K562 (cell line): ENCODE measurements around the gene POFUT2. TPM values are rescaled to one million over a fixed set of nuclear protein-coding genes. Genes with fewer than 3 reads are reported as not detected.
A peak's percentile ranks its signal among the peaks of the same experiment; 100 is the strongest.

Experiments
- ATF3 ChIP-seq, 2 experiments: fragments of 450-650 bp in 1 of 2; sonication (generic) in 1 of 2; formaldehyde crosslinking in 1 of 2; IDR thresholded peaks in 1 of 2; conservative IDR thresholded peaks in 1 of 2; 2 replicates each; pipeline versions ENCODE4 v1.6.1 to v1.8.1; 2016 to 2023; ENCODE audit warnings: mild to moderate bottlenecking in 2 of 2, moderate library complexity in 2 of 2, inconsistent platforms in 1 of 2, missing genetic modification reagents in 1 of 2
- DMBX1 ChIP-seq: fragments of 250-450 bp; sonication (Bioruptor Pico); IDR thresholded peaks from 2 replicates; pipeline ENCODE4 v1.8.0; 2022; ENCODE audit warnings: inconsistent platforms, mild to moderate bottlenecking, moderate library complexity, borderline replicate concordance
- E2F6 ChIP-seq, 2 experiments: IDR thresholded peaks; 2 replicates each; pipeline ENCODE4 v1.6.1; 2011; ENCODE audit warnings: borderline replicate concordance in 1 of 2, control low read depth in 1 of 2, low read depth in 1 of 2, low read length in 1 of 2, mild to moderate bottlenecking in 1 of 2, mixed read lengths in 1 of 2, moderate library complexity in 1 of 2; ENCODE audit not compliant: insufficient read depth in 1 of 2, insufficient read length in 1 of 2, poor library complexity in 1 of 2, severe bottlenecking in 1 of 2; ENCODE audit errors: extremely low read depth in 1 of 2
- HDAC6 ChIP-seq: IDR thresholded peaks from 2 replicates; pipeline ENCODE4 v1.6.1; 2012; ENCODE audit warnings: low read depth, mild to moderate bottlenecking, control low read depth, inconsistent platforms, low read length, moderate library complexity
- L3MBTL2 ChIP-seq: fragments of 450-650 bp; IDR thresholded peaks from 2 replicates; pipeline ENCODE4 v1.6.1; 2016; ENCODE audit warnings: mild to moderate bottlenecking, moderate library complexity
- MECOM ChIP-seq: fragments of 250-450 bp; sonication (Bioruptor Pico); IDR thresholded peaks from 2 replicates; pipeline ENCODE4 v1.8.0; 2022; ENCODE audit warnings: inconsistent platforms
- NR4A1 ChIP-seq, 2 experiments: fragments of 250-450 bp in 1 of 2; fragments of 450-650 bp in 1 of 2; sonication (Bioruptor Pico) in 1 of 2; IDR thresholded peaks; 2 replicates each; pipeline versions ENCODE4 v1.4.0 to v1.6.1; 2016 to 2020; ENCODE audit warnings: mild to moderate bottlenecking in 2 of 2, missing compliant biosample characterization in 1 of 2, missing genetic modification characterization in 1 of 2, moderate library complexity in 1 of 2
- PHF8 ChIP-seq: fragments of 200-600 bp; sonication (generic); IDR thresholded peaks from 2 replicates; pipeline ENCODE4 v1.6.1; 2012; ENCODE audit warnings: mixed run types, mild to moderate bottlenecking, inconsistent platforms, low read length, moderate library complexity, borderline replicate concordance
- PPARD ChIP-seq: fragments of 250-450 bp; sonication (Bioruptor Pico); IDR thresholded peaks from 2 replicates; pipeline ENCODE4 v1.8.0; 2022; ENCODE audit warnings: inconsistent platforms, mild to moderate bottlenecking, moderate library complexity
- RBM17 ChIP-seq: fragments of 200-400 bp; formaldehyde crosslinking; IDR thresholded peaks from 2 replicates; pipeline ENCODE4 v1.6.1; 2017; ENCODE audit warnings: low read depth, mild to moderate bottlenecking, low read length, borderline replicate concordance
- THRB ChIP-seq: fragments of 450-650 bp; formaldehyde crosslinking; conservative IDR thresholded peaks from 2 replicates; pipeline ENCODE4 v1.4.0; 2022; ENCODE audit warnings: mild to moderate bottlenecking, missing genetic modification characterization
- ZBTB40 ChIP-seq, 2 experiments: fragments of 450-650 bp in 1 of 2; sonication (generic) in 1 of 2; formaldehyde crosslinking in 1 of 2; IDR thresholded peaks; 2 replicates each; pipeline versions ENCODE4 v1.7.1 to v1.9.0; 2016 to 2022; ENCODE audit warnings: inconsistent platforms in 1 of 2, mild to moderate bottlenecking in 1 of 2, missing genetic modification reagents in 1 of 2
- ZNF316 ChIP-seq: fragments of 450-650 bp; IDR thresholded peaks from 2 replicates; pipeline ENCODE4 v1.6.1; 2016
- ZNF431 ChIP-seq: sonication (generic); formaldehyde crosslinking; IDR thresholded peaks from 2 replicates; pipeline ENCODE4 v1.8.0; 2022; ENCODE audit warnings: mild to moderate bottlenecking, missing genetic modification reagents
- polyA plus RNA-seq, 8 experiments: library from polyadenylated mRNA; depleted of rRNA in 4 of 8; stranded (reverse) in 5 of 8; unstranded in 3 of 8; fragments of >200 nt; fragmentation: Nextera tagmentation in 2 of 8; fragmentation: Illumina TruSeq in 1 of 8; extraction: Ambion mirVana in 2 of 8; extraction: Trizol in 1 of 8; gene quantifications; 2 replicates each; pipeline versions ENCODE4 v1.2.1 to v1.2.3, GENCODE V29; 2011 to 2014; ENCODE audit warnings: inconsistent platforms in 1 of 8, missing spikeins in 1 of 8
- total RNA-seq, 7 experiments: library from RNA; depleted of rRNA in 6 of 7; stranded (reverse); fragments of >200 nt in 6 of 7; fragmentation: Illumina TruSeq in 2 of 7; extraction: Trizol in 2 of 7; gene quantifications; 2 replicates each; pipeline versions ENCODE4 v1.2.1 to v1.2.3, GENCODE V29; 2011 to 2021; ENCODE audit warnings: low replicate concordance in 1 of 7

Gene POFUT2
- total and polyA plus RNA-seq, 9 of the 15 experiments (the other 6 are each of a cell fraction or from before 2014, with no cell fraction given): 1.1 to 24.2 (median 11.0) TPM

DNA sequence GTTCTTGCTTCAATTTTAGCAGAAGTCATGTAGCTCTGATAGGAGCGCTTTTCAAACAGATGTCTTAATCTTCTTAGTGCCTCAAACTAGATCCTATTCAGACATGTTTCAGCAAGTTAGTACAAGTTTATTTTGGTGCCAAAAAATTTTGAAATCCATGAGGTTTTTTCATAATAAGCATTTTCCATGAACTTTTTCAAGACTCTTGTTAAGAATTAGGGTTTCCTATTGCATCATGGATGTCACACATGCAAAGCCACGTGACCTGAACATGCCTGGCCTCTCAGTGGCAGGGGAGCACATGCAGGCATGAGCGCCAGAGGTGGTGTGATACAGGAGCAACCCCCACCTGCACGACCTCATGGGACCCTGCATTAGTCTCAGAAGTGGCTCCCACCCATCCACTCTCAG, 67.6 kb downstream of the POFUT2 start (continued):
- TF ChIP-seq THRB (CRISPR knock-in tag) (no peak), MECOM (CRISPR knock-in tag) (no peak), HDAC6 (no peak), NR4A1 (CRISPR knock-in tag; IDR thresholded peaks at IDR 0.05) (no peak), NR4A1 (tag; IDR thresholded peaks at IDR 0.05) (no peak), E2F6 (IDR thresholded peaks at IDR 0.05; ENCODE audit: borderline replicate concordance in 1 of 2, extremely low read depth in 1 of 2, insufficient read depth in 1 of 2, insufficient read length in 1 of 2, low read depth in 1 of 2, low read length in 1 of 2, poor library complexity in 1 of 2, severe bottlenecking in 1 of 2) (peak in 1 of 2 experiments; percentile 42), ZNF316 (0 out of 2 replicates have a peak, but pooled peaks have one; percentile 3), L3MBTL2 (peak; percentile 43; the same call in 1 of the 2 replicates), DMBX1 (CRISPR knock-in tag) (no peak), ATF3 (IDR thresholded peaks at IDR 0.05) (peak; percentile 54; the same call in 1 of the 2 replicates), ATF3 (CRISPR knock-in tag; conservative IDR thresholded peaks at IDR 0.05) (no peak), PPARD (CRISPR knock-in tag) (no peak), ZNF431 (CRISPR knock-in tag) (no peak), ZBTB40 (IDR thresholded peaks at IDR 0.05) (no peak), ZBTB40 (CRISPR knock-in tag; IDR thresholded peaks at IDR 0.05) (no peak), RBM17 (no peak), PHF8 (no peak)
